A172 (cell line): ENCODE data around the gene CAMK2G. TPM values are rescaled to one million over a fixed set of nuclear protein-coding genes. Genes with fewer than 3 reads are reported as not detected.
"Not testable (repeated sequence)": the region's sequence is repeated elsewhere in the genome, so short reads cannot be mapped to it uniquely, and the experiment has no call there.

Source experiments
- DNase-seq: peaks from one replicate; pipeline ENCODE4 v3.0.0-alpha.2; 2015; ENCODE audit warnings: low spot score
- total RNA-seq: library from RNA; depleted of rRNA; stranded (reverse); fragments of >200 nt; shearing (Covaris generic); gene quantifications from 2 replicates; pipeline ENCODE4 v1.2.3, GENCODE V29; 2014

Gene CAMK2G
- total RNA-seq, 1 experiment from 2014 or later: 38.5 TPM

DNA sequence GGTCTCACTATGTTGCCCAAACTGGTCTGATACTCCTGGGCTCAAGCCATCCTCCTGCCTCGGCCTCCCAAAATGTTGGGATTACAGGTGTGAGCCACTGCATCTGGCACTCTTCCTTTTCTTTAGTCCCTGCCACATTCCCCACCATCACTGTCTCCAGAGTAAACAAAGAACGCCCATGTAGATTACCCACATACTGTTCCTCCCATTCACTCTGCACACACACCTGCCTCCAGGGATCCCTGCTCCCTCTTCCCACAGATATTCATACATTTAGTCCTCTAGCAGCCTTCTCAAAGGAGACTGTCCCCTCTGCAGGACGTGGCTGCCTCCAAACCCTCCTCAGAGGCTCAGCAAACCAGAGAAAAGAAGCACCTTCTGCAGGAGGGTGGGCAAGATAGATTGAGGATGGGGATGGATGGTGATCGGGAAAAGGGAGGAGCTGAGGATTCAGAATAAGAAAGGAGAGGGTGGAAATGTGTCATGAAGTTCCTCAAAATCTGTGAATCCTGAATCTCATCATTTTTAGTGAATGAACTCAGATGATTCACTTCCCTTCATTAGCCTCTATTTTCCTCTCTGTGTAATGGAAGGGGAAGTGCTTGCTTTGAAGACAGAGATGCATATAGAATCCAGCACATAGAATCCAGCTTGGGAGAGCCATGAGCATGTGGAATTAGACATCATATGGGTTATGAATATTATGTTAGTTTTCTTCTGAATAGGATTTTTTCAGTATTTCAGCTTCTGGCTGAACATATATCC, 31.1 kb upstream of the CAMK2G start:
- no peak for DNase-seq

- DNase-seq: no peak
Measured at GRCh38 chr10:73902351-73902750, 28.0 kb upstream of the CAMK2G start.

GRCh38 chr10:73901261-73901660, 26.9 kb upstream of the CAMK2G start:
- no peak for DNase-seq

- no peak for DNase-seq
Measured at GRCh38 chr10:73900064-73900463, 25.7 kb upstream of the CAMK2G start.

DNA sequence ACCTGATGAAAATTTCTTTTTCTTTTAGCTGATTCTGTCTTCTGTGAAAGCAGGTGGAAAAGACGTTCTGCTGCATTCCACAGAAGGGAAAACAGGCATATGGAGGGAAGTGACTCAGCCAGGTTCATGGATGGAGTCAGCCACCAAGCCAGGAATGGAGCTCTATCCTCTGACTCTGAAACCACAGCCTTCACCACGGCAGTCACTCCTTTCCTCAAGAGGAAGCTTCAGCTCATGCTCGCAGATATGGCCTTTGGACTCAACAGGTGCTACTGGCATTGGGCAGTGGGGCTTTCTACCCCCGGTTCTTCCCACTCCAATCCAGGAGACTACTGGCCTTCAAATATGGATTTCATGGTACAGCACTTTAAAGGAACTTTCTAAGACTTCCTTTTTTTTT, 25.1 kb upstream of the CAMK2G start:
- peak; percentile 96 for DNase-seq

DNA sequence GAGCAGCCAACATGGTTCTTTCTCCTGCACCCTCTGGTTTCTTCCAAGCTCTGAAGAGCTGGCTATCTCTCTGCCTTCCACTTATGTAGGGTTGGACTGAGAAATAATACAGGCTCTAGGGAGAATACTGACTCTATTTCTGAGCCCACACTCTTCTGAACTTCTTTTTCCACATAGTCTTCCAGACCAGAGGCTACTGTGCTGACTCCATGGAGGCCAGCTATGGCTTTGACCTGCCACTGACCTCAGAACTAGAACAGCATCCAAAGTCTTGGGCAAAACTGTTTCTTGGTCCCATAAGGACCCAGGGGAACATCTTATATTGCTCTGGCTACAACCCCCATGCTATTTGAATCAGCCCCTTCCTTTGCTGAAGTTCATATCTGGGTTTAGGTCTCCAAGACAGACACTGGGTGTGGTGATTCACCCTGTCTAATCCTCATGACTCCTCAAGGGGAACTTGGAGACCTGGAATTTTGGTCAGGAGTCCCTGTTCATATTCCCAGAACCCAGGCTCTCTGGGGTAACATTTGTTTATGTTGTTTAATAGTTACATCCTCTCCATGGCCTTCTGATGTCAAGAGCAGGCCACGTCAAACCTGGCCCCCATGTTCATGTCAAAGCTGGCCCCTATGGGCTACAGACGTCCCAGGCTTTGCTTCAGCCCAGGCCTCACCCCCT, 24.5 kb upstream of the CAMK2G start:
- DNase-seq: no peak

DNA sequence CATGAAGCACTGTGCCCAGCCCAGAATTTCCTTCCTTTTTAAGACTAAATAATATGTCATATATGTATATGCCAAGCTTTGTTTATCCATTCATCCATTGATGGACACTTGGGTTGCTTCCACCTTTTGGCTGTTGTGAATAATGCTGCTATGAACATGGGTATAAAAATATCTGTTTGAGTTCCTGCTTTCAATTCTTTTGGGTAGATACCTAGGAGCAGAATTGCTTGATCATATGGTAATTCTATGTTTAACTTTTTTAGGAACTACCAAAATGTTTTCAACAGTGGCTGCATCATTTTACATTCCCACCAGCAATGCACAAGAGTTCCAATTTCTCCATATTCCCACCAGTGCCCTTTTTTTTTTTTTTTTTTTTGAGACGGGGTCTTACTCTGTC, 23.3 kb upstream of the CAMK2G start:
- no peak for DNase-seq

GRCh38 chr10:73895381-73895780, 21.0 kb upstream of the CAMK2G start:
- DNase-seq: not testable (repeated sequence)

DNA sequence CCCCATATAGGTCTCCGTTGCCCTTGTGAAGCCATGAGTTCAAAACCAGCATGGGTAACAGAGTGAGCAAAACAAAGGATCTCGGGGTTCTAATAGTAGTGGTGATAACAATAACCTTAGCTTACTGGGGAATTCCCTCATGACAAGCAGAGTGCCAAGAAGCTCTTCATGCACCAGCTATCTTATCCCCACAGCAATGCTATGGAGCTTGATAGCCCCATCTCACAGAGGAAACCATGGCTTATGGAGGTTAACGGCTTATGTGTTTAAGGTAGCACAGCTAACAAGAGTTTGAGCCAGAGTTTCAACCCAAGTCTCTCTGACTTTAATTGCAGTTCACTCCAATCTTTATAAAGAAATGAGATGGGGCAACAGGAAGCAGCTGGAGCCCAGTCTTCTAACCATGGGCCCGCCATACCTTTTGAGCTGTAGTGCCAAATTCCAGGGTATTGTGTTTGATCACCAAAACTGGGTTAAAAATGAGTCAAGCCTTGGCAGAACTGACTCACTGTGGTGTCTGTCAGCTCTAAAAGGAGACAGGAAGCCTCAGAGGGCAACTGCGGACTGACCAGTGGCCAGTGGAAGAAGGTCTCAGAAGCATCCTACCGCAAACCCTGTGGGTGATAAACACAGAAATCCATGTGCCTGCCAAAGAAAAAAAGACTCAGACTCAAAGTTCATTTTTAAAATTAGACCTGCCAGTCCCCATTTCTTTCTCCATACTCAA, 20.1 kb upstream of the CAMK2G start:
- peak; percentile 98 for DNase-seq

DNA sequence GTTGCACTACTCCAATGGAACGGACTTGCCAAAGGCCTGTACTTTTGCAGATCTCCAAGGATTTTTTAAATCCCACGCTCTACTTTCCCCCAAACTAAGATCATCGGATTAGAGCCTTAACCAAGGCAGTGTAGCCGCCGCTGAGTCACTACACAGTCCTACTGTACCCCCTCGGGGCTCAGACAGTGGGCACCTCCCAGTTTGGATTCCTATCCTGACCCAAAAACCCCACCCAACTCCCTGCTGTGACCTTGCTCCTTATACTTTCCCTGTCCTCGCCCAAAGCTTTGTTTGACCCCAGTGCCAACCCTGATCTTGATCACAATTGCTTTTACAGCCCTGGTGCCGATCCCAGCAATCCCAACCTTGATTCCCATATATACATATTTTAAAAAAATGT, 19.1 kb upstream of the CAMK2G start:
- peak; percentile 82 for DNase-seq

DNA sequence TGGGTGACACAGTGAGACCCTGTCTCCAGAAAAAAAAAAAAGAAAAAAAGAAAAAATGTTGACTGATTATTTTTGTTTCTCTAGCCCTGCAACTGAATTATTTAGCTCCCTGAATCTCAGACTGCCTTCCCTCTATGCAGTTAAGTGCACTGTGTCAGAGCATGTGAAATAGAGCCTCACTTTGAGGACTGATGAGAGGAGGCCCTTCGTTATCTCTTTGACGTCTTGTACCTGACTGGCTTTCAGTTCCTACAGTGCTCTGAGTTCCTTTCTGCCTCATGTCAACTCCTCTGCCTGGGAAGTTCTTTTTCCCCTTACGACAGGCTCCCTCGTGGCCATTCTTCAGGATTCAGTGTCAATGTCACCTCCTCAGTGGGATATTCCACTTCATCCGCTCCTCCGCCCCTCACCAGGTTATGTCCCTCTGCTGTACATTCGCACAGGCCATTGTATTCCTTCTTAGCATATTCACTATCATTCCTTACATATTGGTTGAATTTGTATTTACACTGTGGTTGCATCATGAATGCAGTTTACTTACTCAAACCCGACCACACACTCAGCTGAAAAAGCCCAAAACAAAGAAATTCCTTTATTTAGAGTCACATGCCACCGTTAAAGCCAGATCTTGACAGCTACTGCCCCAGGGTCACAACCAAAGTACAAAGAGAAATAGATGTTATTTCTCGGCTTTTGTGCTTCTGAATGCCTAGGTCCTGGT, 18.1 kb upstream of the CAMK2G start:
- DNase-seq: peak; percentile 72

DNA sequence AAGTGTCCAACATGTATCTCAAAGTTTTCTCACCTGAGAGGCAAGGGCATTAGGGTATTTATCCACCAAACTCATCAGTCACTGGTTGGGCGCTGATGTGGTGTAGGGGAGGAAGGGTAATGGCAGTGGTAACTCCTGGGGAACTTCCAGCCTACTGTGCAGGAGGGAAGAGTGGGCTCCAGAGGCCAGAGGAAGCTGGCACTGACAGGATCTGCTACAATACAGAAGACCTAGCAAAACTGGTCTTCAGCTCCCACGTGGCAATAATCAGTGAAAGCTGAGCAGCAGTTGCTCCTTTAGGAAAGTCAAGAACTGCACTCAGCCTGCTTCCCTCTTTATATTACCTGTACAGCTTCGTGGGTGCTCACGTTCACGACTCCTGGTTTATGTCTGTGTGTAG, 17.2 kb upstream of the CAMK2G start:
- DNase-seq: no peak

DNA sequence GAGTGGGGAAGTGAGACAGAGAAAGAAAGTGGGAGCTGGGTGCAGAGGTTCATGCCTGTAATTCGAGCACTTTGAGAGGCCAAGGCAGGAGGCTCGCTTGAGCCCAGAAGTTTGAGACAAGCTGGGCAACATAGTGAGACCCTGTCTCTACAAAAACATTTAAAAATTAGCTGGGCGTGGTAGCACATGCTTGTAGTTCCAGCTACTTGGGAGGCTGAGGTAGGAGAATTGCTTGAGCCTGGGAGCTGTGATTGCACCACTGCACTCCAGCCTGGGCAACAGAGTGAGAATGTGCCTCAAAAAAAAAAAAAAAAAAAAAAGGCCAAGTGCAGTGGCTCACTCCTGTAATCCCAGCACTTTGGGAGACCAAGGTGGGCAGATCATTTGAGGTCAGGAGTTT, 16.5 kb upstream of the CAMK2G start:
- not testable (repeated sequence) for DNase-seq

DNA sequence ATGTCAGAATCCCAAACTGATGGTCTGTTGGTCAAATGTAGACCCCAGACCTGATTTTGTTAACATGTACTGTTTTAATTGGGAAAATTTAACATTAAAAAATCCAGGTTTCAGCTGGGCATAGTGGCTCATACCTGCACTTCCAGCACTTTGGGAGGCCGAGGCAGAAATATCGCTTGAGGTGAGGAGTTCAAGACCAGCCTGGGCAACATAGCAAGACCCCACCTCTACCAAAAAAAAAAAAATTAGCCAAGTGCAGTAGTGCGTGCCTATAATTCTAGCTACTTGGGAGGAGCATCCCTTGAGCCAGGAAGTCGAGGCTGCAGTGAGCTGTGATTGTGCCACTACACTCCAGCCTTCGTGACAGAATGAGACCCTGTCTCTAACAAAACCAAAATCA, 15.9 kb upstream of the CAMK2G start:
- DNase-seq: no peak

DNA sequence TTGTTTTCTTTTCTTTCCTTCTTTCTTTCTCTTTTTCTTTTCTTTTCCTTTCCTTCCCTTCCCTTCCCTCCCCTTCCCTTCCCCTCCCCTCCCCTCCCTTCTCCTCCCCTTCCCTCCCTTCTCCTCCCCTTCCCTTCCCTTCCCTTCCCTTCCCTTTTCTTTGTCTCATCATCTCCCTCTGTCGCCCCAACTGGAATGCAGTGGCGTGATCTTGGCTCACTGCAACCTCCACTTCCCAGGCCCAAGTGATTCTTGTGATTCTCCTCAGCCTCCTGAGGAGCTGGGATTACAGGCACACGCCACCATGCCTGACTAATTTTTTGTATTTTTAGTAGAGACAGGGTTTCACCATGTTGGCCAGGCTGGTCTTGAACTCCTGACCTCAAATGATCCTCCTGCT, 15.1 kb upstream of the CAMK2G start:
- DNase-seq: not testable (repeated sequence)

DNA sequence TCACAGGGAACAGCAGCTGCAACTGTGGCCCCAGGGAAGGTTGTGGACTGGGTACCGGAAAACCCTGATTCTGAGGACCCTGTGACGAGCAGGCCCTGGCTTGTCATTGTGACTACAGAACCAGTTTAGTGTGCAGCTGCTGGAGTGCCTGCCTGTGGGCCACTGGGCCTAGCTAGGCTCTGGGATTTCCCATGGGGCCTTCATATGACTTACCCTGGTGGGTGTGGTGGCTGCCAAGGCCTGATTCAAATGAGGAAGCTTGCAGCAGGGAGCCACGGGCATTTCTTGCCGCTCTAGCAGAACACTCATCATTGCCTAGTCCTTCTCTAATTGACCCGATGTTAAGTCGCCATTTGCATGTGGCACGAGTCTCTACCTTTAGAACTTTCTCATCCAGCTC, 14.7 kb upstream of the CAMK2G start:
- peak; percentile 80 for DNase-seq

DNA sequence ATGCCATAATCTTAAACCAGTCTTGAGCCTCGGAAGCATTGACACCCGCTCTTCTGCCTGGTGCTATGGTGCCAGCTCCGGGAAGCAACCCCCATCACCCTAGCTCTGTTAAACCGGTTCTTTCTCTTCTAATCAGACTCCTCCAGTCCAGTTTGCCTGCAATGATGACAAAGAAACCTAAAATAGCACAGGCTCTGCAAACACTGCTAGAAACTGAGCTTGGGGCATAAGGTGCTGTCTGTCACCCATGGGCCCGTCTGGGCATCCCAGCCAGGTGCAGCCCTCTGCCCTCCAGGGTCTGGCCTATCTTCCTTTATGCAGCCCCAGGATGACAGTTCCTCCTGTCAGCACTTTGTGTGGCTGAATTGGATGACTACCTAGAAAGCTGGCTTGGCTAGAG, 14.2 kb upstream of the CAMK2G start:
- no peak for DNase-seq

- peak; percentile 95 for DNase-seq
Measured at GRCh38 chr10:73887294-73888039, 13.1 kb upstream of the CAMK2G start.

- DNase-seq: no peak
Measured at GRCh38 chr10:73886661-73887293, 12.4 kb upstream of the CAMK2G start.

DNA sequence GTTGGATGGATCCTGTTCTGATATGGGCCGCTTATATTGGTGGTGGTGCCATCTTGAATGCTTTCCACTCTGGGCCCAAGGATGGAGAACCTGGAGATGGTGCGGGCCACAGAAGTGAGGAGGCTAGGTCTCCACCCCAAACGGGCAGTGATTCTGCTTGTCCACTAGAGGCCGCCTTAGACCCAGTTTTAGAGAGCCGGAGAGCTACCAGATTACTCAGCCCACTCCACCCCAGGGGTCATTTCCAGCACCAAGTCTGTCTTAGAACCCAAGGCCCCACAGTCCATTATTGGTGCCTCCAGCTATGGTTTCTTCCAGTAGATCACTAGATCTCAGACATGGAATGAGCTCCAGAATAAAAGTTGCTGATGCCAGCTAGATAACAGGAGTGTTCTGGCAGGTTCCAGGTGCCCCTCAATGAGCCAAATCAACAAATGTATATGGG, 11.8 kb upstream of the CAMK2G start:
- DNase-seq: peak; percentile 88

GRCh38 chr10:73884017-73884416, 9.7 kb upstream of the CAMK2G start:
- no peak for DNase-seq
